AG10803 (cell line): Measurements from ENCODE around the gene PDIA5.

ENCODE experiments used
- DNase-seq: peaks from one replicate; pipeline ENCODE4 v3.0.0; 2010; ENCODE audit warnings: low read depth
- H3K4me3 ChIP-seq: 2 replicates; pipeline ENCODE4 v1.5.1; 2011; ENCODE audit warnings: mild to moderate bottlenecking, low read length, control low read depth
- TF ChIP-seq, protein P1 (sequence below): conservative IDR thresholded peaks from 2 replicates; pipeline ENCODE4 v1.5.1; 2011; ENCODE audit warnings: mild to moderate bottlenecking, low read length, control low read depth, inconsistent platforms

PDIA5 gene

DNA sequence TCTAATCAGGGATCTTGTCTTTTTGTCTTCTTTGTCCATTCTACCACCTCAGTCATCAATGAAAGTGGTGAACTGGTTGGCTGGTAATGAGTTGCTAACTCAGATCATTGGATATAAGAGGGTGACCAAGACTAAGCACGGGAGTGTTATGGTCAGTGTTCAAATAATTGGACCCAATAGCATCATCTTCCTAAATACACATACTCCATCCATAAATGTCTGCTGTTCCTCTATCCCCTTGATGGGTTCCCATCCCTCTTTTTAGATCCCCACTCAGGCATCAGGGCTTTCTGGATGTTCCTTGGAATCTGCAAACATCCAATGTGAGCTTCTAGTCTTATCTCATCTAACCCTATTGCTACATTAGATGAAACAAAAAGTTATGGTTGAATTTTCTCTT lies 42.8 kb upstream of the PDIA5 start:
- no peak for DNase-seq
- TF ChIP-seq, protein P1, sequence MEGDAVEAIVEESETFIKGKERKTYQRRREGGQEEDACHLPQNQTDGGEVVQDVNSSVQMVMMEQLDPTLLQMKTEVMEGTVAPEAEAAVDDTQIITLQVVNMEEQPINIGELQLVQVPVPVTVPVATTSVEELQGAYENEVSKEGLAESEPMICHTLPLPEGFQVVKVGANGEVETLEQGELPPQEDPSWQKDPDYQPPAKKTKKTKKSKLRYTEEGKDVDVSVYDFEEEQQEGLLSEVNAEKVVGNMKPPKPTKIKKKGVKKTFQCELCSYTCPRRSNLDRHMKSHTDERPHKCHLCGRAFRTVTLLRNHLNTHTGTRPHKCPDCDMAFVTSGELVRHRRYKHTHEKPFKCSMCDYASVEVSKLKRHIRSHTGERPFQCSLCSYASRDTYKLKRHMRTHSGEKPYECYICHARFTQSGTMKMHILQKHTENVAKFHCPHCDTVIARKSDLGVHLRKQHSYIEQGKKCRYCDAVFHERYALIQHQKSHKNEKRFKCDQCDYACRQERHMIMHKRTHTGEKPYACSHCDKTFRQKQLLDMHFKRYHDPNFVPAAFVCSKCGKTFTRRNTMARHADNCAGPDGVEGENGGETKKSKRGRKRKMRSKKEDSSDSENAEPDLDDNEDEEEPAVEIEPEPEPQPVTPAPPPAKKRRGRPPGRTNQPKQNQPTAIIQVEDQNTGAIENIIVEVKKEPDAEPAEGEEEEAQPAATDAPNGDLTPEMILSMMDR = no peak
- H3K4me3 ChIP-seq = no peak overlapping the region

DNA sequence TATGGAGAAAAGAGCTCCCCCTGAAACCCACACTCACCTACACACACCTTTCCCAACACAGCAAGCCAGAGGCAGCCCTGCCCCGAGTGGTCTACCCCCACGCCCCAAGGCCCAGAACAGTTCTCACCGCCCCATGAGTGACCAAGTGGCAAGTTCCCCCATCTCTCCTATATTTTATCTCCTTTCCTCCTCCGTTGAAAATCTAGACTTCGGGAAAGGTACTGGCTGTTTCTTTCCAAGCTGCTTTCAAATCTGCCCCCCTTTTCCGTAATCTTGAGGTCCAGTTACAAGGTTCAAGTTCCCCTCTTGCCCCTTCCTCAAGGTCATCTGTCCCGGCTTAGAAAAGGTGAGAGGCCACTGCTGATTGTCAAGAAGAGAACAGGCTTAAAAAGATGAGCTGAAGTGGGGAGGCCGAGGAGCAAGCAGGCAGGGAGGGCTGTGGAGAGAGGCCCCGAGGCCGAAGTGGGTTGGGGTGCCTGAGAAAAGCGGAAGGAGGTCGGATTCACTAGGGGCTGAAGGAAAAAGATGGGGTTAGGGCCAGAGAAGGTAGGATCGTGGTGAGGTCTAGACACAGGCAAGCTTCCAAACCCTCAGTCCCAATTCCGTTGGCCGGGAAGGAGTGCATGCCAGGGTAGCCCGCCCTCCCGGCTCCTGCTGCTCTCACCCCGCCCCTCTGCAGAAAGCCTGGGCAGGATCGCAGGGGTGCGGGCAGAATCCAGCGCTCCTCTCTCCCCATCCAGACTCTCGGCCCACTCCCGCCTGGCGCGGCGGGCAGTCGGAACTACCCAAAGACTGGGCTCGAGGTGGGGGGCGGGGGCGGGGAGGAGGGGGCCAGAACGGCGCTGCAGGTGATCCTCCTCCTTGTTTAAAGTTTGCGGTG lies 40.9 kb upstream of the PDIA5 start:
- H3K4me3 ChIP-seq = no peak overlapping the region
- TF ChIP-seq, protein P1 = no peak
- no peak for DNase-seq

DNA sequence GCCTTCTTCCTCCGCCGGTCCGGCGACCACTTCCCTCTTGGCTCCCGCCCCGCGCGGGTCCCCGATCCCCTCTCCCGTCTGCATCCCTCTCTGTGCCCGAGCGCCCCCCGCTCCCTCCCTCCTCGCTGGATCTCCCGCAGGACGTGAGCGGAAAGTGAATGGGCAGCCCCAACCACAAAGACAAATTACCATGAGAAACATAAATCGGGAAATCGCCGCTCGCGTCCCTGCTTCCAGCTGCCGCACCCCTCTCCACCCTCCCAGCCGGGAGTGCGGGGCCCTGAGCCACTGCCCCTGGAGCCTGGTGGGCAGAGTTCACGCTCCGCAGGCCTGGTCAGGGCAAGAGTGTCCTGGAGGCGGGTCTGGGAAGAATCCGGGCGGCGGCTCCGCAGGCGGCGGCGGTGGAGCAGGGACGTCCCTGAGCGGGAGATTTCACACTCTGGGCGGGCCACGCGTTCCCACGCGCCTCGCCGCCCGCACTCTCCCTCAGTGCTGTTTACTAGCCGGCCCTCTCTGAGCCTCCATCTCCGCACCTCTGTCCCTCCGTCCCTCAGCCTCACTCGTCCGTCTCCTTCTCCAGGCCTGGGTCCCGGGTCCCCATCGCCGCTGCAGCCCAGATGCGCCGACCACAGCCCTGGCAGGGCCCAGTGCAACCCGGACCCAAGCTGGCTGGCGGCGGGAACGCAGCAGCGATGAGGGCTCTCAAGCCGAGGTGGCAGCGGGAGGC lies 40.1 kb upstream of the PDIA5 start:
- peak overlapping the region; percentile 38 for H3K4me3 ChIP-seq
- TF ChIP-seq, protein P1 = no peak
- DNase-seq = no peak

DNA sequence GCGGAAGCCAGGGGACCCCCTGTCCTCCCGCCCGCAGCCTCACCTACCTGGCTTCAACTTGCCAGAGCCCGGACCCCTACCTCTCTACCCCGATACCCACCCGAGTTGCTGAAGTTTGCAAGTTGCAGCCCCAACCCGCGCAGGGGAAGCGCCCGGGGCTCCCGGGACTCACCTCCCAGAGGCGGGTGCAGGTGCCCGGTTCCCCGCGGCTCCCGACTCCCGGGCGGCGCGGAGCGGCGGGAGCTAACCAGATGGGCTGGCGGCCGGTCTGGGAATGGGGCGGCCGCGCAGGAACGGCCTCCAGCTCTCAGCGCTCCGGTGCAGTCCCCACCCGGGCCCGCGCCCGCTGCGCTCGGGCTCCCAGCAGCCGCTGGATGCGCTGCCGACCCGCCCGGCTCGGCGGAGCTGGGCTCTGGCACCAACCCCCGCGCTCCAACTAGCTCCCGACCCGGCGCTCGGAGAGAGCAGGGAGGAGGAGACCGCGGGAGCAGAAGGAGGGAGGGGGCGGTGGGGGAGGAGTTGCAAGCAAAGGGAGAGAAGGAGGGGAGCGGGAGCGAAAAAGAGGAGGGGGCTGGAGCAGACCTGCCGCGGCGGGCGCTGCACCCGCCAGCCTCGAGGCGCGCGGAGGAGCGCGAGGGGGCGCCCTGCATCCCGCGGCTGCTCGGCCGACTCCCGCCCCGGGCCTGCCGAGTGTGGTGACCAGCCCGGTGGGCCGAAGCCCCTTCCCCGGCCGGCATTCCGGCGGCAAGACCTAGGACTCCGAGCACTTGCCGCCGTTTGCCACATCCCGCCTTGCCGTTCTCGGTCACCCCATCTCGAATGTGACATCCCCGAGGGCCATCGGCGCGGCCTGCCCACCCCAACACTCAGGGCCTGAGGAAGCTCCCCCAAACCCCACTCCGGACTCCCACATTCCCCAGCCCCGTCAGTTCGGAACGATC lies 39.3 kb upstream of the PDIA5 start, which contains the start of gene SEMA5B:
SEMA5B (minus strand) TSS at position 472 of the 941 bp plus-strand sequence. CDS start 66,500 bp downstream, outside the sequence.
- peak within 1 kb of the TSS; percentile 47 for H3K4me3 ChIP-seq
- TF ChIP-seq, protein P1 = no peak
- DNase-seq = no peak

DNA sequence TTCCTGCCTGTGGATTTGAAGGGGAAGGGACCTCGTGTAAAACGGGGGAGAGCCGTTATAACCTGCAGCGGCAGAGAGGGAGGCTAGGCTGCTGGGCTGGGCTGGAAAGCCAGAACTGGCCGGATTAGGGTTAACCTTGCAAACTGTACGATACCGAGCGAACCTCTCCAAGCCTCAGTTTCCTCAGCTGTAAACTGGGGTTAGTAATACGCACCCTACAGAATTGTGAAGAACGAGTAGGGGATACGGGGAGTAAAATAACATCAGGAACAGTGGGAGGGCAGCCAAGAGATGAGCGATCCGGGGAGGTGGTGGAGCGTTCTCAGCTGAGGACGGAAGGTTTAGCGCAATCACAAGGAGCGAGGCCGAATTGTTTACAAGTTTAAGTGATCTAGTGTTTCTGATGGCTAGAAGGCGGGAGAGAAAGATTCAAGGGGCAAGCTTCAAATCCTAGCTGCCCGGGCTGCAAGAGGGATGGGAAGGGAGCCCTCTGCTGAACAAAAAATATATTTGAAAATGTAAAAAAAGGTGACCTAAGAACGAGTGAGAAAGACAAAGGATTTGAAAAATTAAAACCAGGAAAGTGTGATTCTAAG lies 38.5 kb upstream of the PDIA5 start:
- peak overlapping the region; percentile 47 for H3K4me3 ChIP-seq
- TF ChIP-seq, protein P1 = peak; percentile 64
- peak; percentile 75 for DNase-seq

DNA sequence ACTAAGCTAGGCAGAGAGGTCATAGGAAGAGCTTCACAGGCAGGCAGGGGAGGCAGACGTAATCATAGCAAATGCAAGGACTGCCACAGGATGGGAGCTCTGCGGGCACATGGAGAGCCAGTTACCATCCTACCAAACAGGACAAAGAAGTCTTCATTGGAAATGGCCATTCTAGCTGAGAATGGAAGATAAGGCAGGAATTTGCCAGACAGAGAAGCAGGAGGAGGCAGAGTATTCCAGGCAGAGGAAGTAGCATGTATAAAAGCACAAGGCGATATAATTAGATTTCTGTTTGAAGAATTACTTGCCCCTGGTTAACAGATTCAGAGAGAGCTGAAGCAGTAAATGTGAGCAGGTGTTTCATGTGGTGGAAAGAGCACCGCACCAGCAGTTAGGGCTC lies 35.8 kb upstream of the PDIA5 start:
- DNase-seq = no peak
- H3K4me3 ChIP-seq = no peak overlapping the region
- TF ChIP-seq, protein P1 = no peak
